Endothelial cell of umbilical vein (primary cell): ENCODE data around the gene MEI4. TPM values are rescaled to one million over a fixed set of nuclear protein-coding genes. Genes with fewer than 3 reads are reported as not detected.

Experiments used
- BruUV-seq: library from RNA; stranded (reverse); fragments of 400-500 nt; replicated peaks from 2 replicates; lab custom pipeline; 2021; lab: Mats Ljungman, UMichigan
- CTCF ChIA-PET: fragments of 300-600, 350-600 bp; sonication (Branson Sonifier 250); formaldehyde crosslinking; loops from one replicate; lab custom pipeline; 2021; ENCODE audit warnings: antibody characterized with exemption, inconsistent platforms; lab: Charles Lee
- POLR2A ChIA-PET: fragments of 300-600, 350-600 bp; sonication (Branson Sonifier 250); formaldehyde crosslinking; loops from one replicate; lab custom pipeline; 2021; ENCODE audit warnings: antibody characterized with exemption, inconsistent platforms; lab: Charles Lee
- DNase-seq: peaks from one replicate; pipeline ENCODE4 v3.0.0-alpha.2; 2011; ENCODE audit warnings: low read depth, low spot score
- FAIRE-seq: peaks from 2 replicates; lab custom pipeline; 2011; peaks lifted over from hg19 to GRCh38; lab: Jason Lieb, UNC
- H2AFZ ChIP-seq: 2 replicates; pipeline ENCODE4 v1.6.0; 2012; ENCODE audit warnings: low read depth, low read length, control low read depth, inconsistent platforms
- H3K27ac ChIP-seq: 2 replicates; pipeline ENCODE4 v1.5.1; 2011; ENCODE audit warnings: low read depth, mild to moderate bottlenecking, control low read depth, low read length, moderate library complexity; ENCODE audit not compliant: insufficient read depth
- H3K27me3 ChIP-seq, 2 experiments: 2 replicates each; pipeline versions ENCODE4 v1.6.0 to v1.6.1; 2011; ENCODE audit warnings: low read length in 2 of 2, mixed read lengths in 1 of 2; ENCODE audit not compliant: control insufficient read depth in 2 of 2, insufficient read depth in 2 of 2
- H3K36me3 ChIP-seq, 2 experiments: 2 replicates in 1 of 2; 3 replicates in 1 of 2; pipeline ENCODE4 v1.5.1; 2011; ENCODE audit warnings: low read length in 2 of 2, mild to moderate bottlenecking in 1 of 2, moderate library complexity in 1 of 2; ENCODE audit not compliant: control insufficient read depth in 2 of 2, insufficient read depth in 2 of 2; ENCODE audit errors: extremely low read depth in 1 of 2
- H3K4me1 ChIP-seq: 3 replicates; pipeline ENCODE4 v1.5.1; 2011; ENCODE audit warnings: mild to moderate bottlenecking, low read length; ENCODE audit not compliant: control insufficient read depth, insufficient read depth; ENCODE audit errors: extremely low read depth
- H3K4me2 ChIP-seq: 2 replicates; pipeline ENCODE4 v1.6.1; 2011; ENCODE audit warnings: low read length, control low read depth, mixed read lengths; ENCODE audit not compliant: insufficient read depth
- H3K4me3 ChIP-seq, 3 experiments: fragments of 200-600 bp in 1 of 3; sonication (generic), shearing (Covaris generic) in 1 of 3; replicated peaks in 1 of 3; 2 replicates each; pipeline ENCODE4 v1.5.1; 2011 to 2016; ENCODE audit warnings: control low read depth in 3 of 3, low read length in 3 of 3, mild to moderate bottlenecking in 2 of 3, inconsistent platforms in 1 of 3, low read depth in 1 of 3, moderate library complexity in 1 of 3; ENCODE audit not compliant: insufficient read depth in 1 of 3
- H3K79me2 ChIP-seq: 2 replicates; pipeline ENCODE4 v1.6.0; 2012; ENCODE audit warnings: low read length, inconsistent platforms; ENCODE audit not compliant: control insufficient read depth, insufficient read depth
- H3K9ac ChIP-seq: replicated peaks from 2 replicates; pipeline ENCODE3; 2011; ENCODE audit warnings: low read length, control low read depth; ENCODE audit not compliant: insufficient read depth; ENCODE audit errors: extremely low read depth
- H3K9me1 ChIP-seq: replicated peaks from 3 replicates; pipeline ENCODE4 v1.6.0; 2011; ENCODE audit warnings: mild to moderate bottlenecking, low read length; ENCODE audit not compliant: control insufficient read depth, insufficient read depth; ENCODE audit errors: extremely low read depth
- H3K9me3 ChIP-seq: replicated peaks from 2 replicates; pipeline ENCODE4 v1.5.1; 2012; ENCODE audit warnings: low read length, inconsistent platforms; ENCODE audit not compliant: control insufficient read depth, insufficient read depth
- H4K20me1 ChIP-seq: replicated peaks from 2 replicates; pipeline ENCODE3; 2011; ENCODE audit warnings: mild to moderate bottlenecking, low read length; ENCODE audit not compliant: control insufficient read depth, insufficient read depth; ENCODE audit errors: extremely low read depth
- CTCF ChIP-seq, 2 donors: IDR thresholded peaks; 1 replicate in 1 of 2; 2 replicates in 1 of 2; pipeline ENCODE4 v1.5.1; 2011; ENCODE audit warnings: low read length in 2 of 2, mild to moderate bottlenecking in 2 of 2, moderate library complexity in 2 of 2, control low read depth in 1 of 2, inconsistent platforms in 1 of 2, low read depth in 1 of 2; ENCODE audit not compliant: insufficient read depth in 1 of 2; ENCODE audit errors: extremely low read depth in 1 of 2
- EZH2 ChIP-seq: IDR thresholded peaks from 2 replicates; pipeline ENCODE4 v1.6.1; 2012; ENCODE audit warnings: borderline replicate concordance, low read depth, mild to moderate bottlenecking, moderate library complexity, low read length, inconsistent platforms; ENCODE audit not compliant: severe bottlenecking
- FOS ChIP-seq: IDR thresholded peaks from 2 replicates; pipeline ENCODE4 v1.6.1; 2011; ENCODE audit warnings: mild to moderate bottlenecking, low read length, moderate library complexity, borderline replicate concordance; ENCODE audit not compliant: insufficient read depth
- GATA2 ChIP-seq: IDR thresholded peaks from 2 replicates; pipeline ENCODE4 v1.7.0; 2011; ENCODE audit warnings: low read depth, mild to moderate bottlenecking, moderate library complexity, mixed read lengths, low read length; ENCODE audit not compliant: insufficient read length, insufficient read depth
- JUN ChIP-seq: IDR thresholded peaks from 2 replicates; pipeline ENCODE4 v1.6.1; 2011; ENCODE audit warnings: borderline replicate concordance, low read depth; ENCODE audit not compliant: insufficient read length, insufficient read depth
- MAX ChIP-seq: IDR thresholded peaks from 2 replicates; pipeline ENCODE4 v1.6.1; 2011; ENCODE audit not compliant: insufficient read depth, insufficient read length
- MYC ChIP-seq: IDR thresholded peaks from one replicate; pipeline ENCODE4 v1.6.1; 2011; ENCODE audit warnings: mild to moderate bottlenecking, low read depth, low read length
- POLR2A ChIP-seq: IDR thresholded peaks from 2 replicates; pipeline ENCODE4 v1.6.1; 2012; ENCODE audit warnings: low read depth, mild to moderate bottlenecking, control low read depth, low read length
- POLR2AphosphoS5 ChIP-seq: IDR thresholded peaks from 2 replicates; pipeline ENCODE4 v1.6.1; 2012; ENCODE audit warnings: low read depth, mild to moderate bottlenecking, control low read depth, low read length, moderate library complexity; ENCODE audit not compliant: insufficient read depth
- dilution Hi-C: fragments of 300-500 bp; cut with MboI; formaldehyde crosslinking; loops from one replicate; pipeline ENCODE4 v1.15.0; 2019; ENCODE audit warnings: low sequenced_read_pairs; ENCODE audit not compliant: extremely low pct_ligation_motif_present
- intact Hi-C: fragments of 100-400 bp; cut with micrococcal nuclease; formaldehyde crosslinking; loops from one replicate; pipeline ENCODE4 v1.10.0; 2022
- polyA plus RNA-seq, 4 experiments: library from polyadenylated mRNA; depleted of rRNA in 3 of 4; stranded (reverse) in 3 of 4; unstranded in 1 of 4; fragments of >200 nt; gene quantifications; 2 replicates each; pipeline versions ENCODE4 v1.2.1 to v1.2.3, GENCODE V29; 2011 to 2012; ENCODE audit warnings: missing spikeins in 1 of 4
- total RNA-seq: library from RNA; stranded (reverse); gene quantifications from 2 replicates; pipeline ENCODE4 v1.2.3, GENCODE V29; 2021

The MEI4 gene
- total and polyA plus RNA-seq, 2 donors (not counting 3 experiments of a cell fraction or from before 2014, with no cell fraction given): not detected

GRCh38 chr6:77638129-77638830, 14.6 kb upstream of the MEI4 start:
- dilution Hi-C loops: no loop called here

More at GRCh38 chr6:77638129-77638830, 14.6 kb upstream of the MEI4 start:
- Histone ChIP-seq H3K4me3 (no peak overlapping the region), H4K20me1 (no peaks in the 10 kb centered on the region), H3K4me1 (no peaks in the 10 kb centered on the region), H2AFZ (no peak overlapping the region), H3K9me1 (no peaks in the 10 kb centered on the region), H3K27ac (no peak overlapping the region), H3K9me3 (no peaks in the 10 kb centered on the region), H3K9ac (no peak overlapping the region), H3K79me2 (no peaks in the 10 kb centered on the region), H3K4me2 (no peak overlapping the region), H3K36me3 (no peaks in the 10 kb centered on the region), H3K27me3 (no peaks in the 10 kb centered on the region)
- BruUV-seq: no TSS peak
- no peak for FAIRE-seq
- CTCF ChIA-PET: interaction anchor here (0.9 to 1.4 kb wide), 2 partner anchors 8 to 18 kb away, joined by 3 to 7 read pairs; no protein-coding TSS in a partner anchor
- TF ChIP-seq JUN: no peak
- no peak for TF ChIP-seq POLR2AphosphoS5
- no peak for TF ChIP-seq POLR2A
- TF ChIP-seq GATA2: no peak
- TF ChIP-seq MAX: no peak
- TF ChIP-seq CTCF (IDR thresholded peaks at IDR 0.05; ENCODE audit: extremely low read depth in 1 of 2, insufficient read depth in 1 of 2, low read depth in 1 of 2, low read length in 2 of 2): no peak
- TF ChIP-seq MYC: no peak
- no peak for TF ChIP-seq FOS
- TF ChIP-seq EZH2: no peak
- no peak for DNase-seq
- POLR2A ChIA-PET: no interaction called here
- intact Hi-C loops: no loop called here
